HCT116 (cell line): ENCODE measurements around the gene HOXD3. TPM values are rescaled to one million over a fixed set of nuclear protein-coding genes. Genes with fewer than 3 reads are reported as not detected.

Source experiments
- ATAC-seq: fragments of 200-7000 bp; cut with Tn5 transposase; 2 replicates; pipeline ENCODE4 v1.9.1; 2020; ENCODE audit warnings: mild to moderate bottlenecking, moderate library complexity
- BruUV-seq: library from RNA; stranded (reverse); fragments of 400-500 nt; replicated peaks from 2 replicates; lab custom pipeline; 2021; lab: Mats Ljungman, UMichigan
- CTCF ChIA-PET: fragments of 300-600 bp; sonication (Branson Sonifier 250); formaldehyde crosslinking; loops from one replicate; lab custom pipeline; 2021; ENCODE audit warnings: antibody characterized with exemption; lab: Charles Lee
- POLR2A ChIA-PET: fragments of 300-600, 350-600 bp; sonication (Branson Sonifier 250); formaldehyde crosslinking; loops from one replicate; lab custom pipeline; 2021; ENCODE audit warnings: antibody characterized with exemption; lab: Charles Lee
- RAD21 ChIA-PET, 2 experiments: fragments of 300-600 bp; sonication (Branson Sonifier 250); formaldehyde crosslinking; loops; one replicate each; lab custom pipeline; 2023; ENCODE audit warnings: low total read pairs in 2 of 2; ENCODE audit not compliant: uncharacterized antibody in 2 of 2, unreplicated experiment in 2 of 2, low non-redundant PET in 1 of 2; lab: Charles Lee
- DNase-seq: peaks from one replicate; pipeline ENCODE4 v3.0.0-alpha.2; 2010; ENCODE audit warnings: low read depth, low spot score
- H2AFZ ChIP-seq: fragments of 200-600 bp; shearing (Covaris generic), sonication (generic); 2 replicates; pipeline ENCODE4 v1.6.1; 2017; ENCODE audit warnings: low read depth, mixed run types, mixed read lengths, antibody characterized with exemption, low read length; ENCODE audit not compliant: poor library complexity, severe bottlenecking
- H3K27ac ChIP-seq: 2 replicates; pipeline ENCODE4 v1.5.1; 2012; ENCODE audit warnings: low read depth, low read length
- H3K27me3 ChIP-seq: fragments of 200-600 bp; sonication (generic); 2 replicates; pipeline ENCODE4 v1.6.1; 2016; ENCODE audit warnings: mixed run types, low read length, mixed read lengths; ENCODE audit not compliant: insufficient read depth
- H3K36me3 ChIP-seq, 2 experiments: fragments of 200-500 bp in 1 of 2; fragments of 200-600 bp in 1 of 2; sonication (Bioruptor generic) in 1 of 2; sonication (generic) in 1 of 2; 2 replicates each; pipeline versions ENCODE4 v1.5.1 to v1.6.1; 2014 to 2016; ENCODE audit warnings: low read length in 2 of 2, inconsistent platforms in 1 of 2, mixed read lengths in 1 of 2, mixed run types in 1 of 2; ENCODE audit not compliant: insufficient read depth in 2 of 2, control insufficient read depth in 1 of 2
- H3K4me1 ChIP-seq, 2 experiments: fragments of 200-600 bp in 1 of 2; sonication (generic) in 1 of 2; 2 replicates each; pipeline versions ENCODE4 v1.5.1 to v1.6.1; 2012 to 2017; ENCODE audit warnings: low read length in 2 of 2, inconsistent platforms in 1 of 2, mild to moderate bottlenecking in 1 of 2, mixed read lengths in 1 of 2, mixed run types in 1 of 2, moderate library complexity in 1 of 2; ENCODE audit not compliant: insufficient read depth in 2 of 2, control insufficient read depth in 1 of 2
- H3K4me2 ChIP-seq: fragments of 200-600 bp; sonication (generic); 2 replicates; pipeline ENCODE4 v1.6.1; 2017; ENCODE audit warnings: mixed run types, low read length, mixed read lengths
- H3K4me3 ChIP-seq, 2 experiments: fragments of 200-600 bp in 1 of 2; sonication (generic) in 1 of 2; replicated peaks in 1 of 2; 2 replicates each; pipeline ENCODE4 v1.5.1; 2011 to 2016; ENCODE audit warnings: low read length in 2 of 2, control low read depth in 1 of 2, low read depth in 1 of 2, mild to moderate bottlenecking in 1 of 2, mixed read lengths in 1 of 2, mixed run types in 1 of 2
- H3K79me2 ChIP-seq: fragments of 200-600 bp; sonication (generic); 2 replicates; pipeline ENCODE4 v1.6.1; 2017; ENCODE audit warnings: mild to moderate bottlenecking, mixed run types, low read length, moderate library complexity, mixed read lengths; ENCODE audit not compliant: insufficient read depth
- H3K9ac ChIP-seq: fragments of 200-600 bp; sonication (generic); 2 replicates; pipeline ENCODE4 v1.6.1; 2016; ENCODE audit warnings: low read length, mixed read lengths
- H3K9me2 ChIP-seq: fragments of 200-600 bp; sonication (generic), shearing (Covaris generic); 2 replicates; pipeline ENCODE4 v1.6.1; 2017; ENCODE audit warnings: mixed run types, mild to moderate bottlenecking, moderate library complexity; ENCODE audit not compliant: insufficient read depth
- H3K9me3 ChIP-seq, 2 experiments: fragments of 200-500 bp in 1 of 2; fragments of 200-600 bp in 1 of 2; sonication (Bioruptor generic) in 1 of 2; sonication (generic) in 1 of 2; 2 replicates each; pipeline ENCODE4 v1.6.1; 2014 to 2017; ENCODE audit warnings: low read length in 2 of 2, mixed read lengths in 2 of 2, inconsistent platforms in 1 of 2, low read depth in 1 of 2, mild to moderate bottlenecking in 1 of 2, mixed run types in 1 of 2, moderate library complexity in 1 of 2; ENCODE audit not compliant: control insufficient read depth in 1 of 2, insufficient read depth in 1 of 2
- H4K20me1 ChIP-seq: fragments of 200-600 bp; sonication (generic), shearing (Covaris generic); 2 replicates; pipeline ENCODE4 v1.6.1; 2017; ENCODE audit warnings: mixed run types, mild to moderate bottlenecking, moderate library complexity; ENCODE audit not compliant: insufficient read depth
- CBX3 ChIP-seq: IDR thresholded peaks from 2 replicates; pipeline ENCODE4 v1.6.1; 2012; ENCODE audit warnings: low read depth
- CTCF ChIP-seq, 3 experiments: fragments of 200-600 bp in 1 of 3; sonication (generic) in 1 of 3; IDR thresholded peaks in 2 of 3; conservative IDR thresholded peaks in 1 of 3; 2 replicates each; pipeline ENCODE4 v1.5.1; 2012 to 2017; ENCODE audit warnings: low read depth in 2 of 3, low read length in 2 of 3, antibody characterized with exemption in 1 of 3, borderline replicate concordance in 1 of 3, control low read depth in 1 of 3, mild to moderate bottlenecking in 1 of 3, mixed read lengths in 1 of 3, mixed run types in 1 of 3, moderate library complexity in 1 of 3; ENCODE audit not compliant: insufficient read depth in 1 of 3
- EGR1 ChIP-seq: IDR thresholded peaks from 2 replicates; pipeline ENCODE4 v1.6.1; 2012; ENCODE audit warnings: low read depth
- FOSL1 ChIP-seq: IDR thresholded peaks from 2 replicates; pipeline ENCODE4 v1.6.1; 2012; ENCODE audit warnings: low read depth
- POLR2A ChIP-seq: IDR thresholded peaks from 2 replicates; pipeline ENCODE4 v1.7.0; 2011; ENCODE audit warnings: borderline replicate concordance; ENCODE audit not compliant: insufficient read depth, insufficient read length; ENCODE audit errors: extremely low read depth
- SRF ChIP-seq: IDR thresholded peaks from 2 replicates; pipeline ENCODE4 v1.6.1; 2012; ENCODE audit warnings: low read depth
- ZNF274 ChIP-seq: fragments of 200-500 bp; sonication (Bioruptor generic); IDR thresholded peaks from 2 replicates; pipeline ENCODE4 v1.6.1; 2014; ENCODE audit warnings: mild to moderate bottlenecking, low read depth, low read length, inconsistent platforms
- intact Hi-C: fragments of 100-400 bp; cut with micrococcal nuclease; formaldehyde crosslinking; loops from 2 replicates; pipeline ENCODE4 v1.10.0; 2022
- total RNA-seq: library from RNA; stranded (reverse); gene quantifications from one replicate; pipeline ENCODE4 v1.2.1, GENCODE V29; 2021; ENCODE audit not compliant: unreplicated experiment
- TF ChIP-seq, protein P1 (sequence below): IDR thresholded peaks from 2 replicates; pipeline ENCODE4 v1.6.1; 2011; ENCODE audit warnings: mild to moderate bottlenecking, low read length, moderate library complexity; ENCODE audit not compliant: insufficient replicate concordance; ENCODE audit errors: extremely low read depth

The HOXD3 gene
- total RNA-seq, 1 experiment from 2014 or later: 1.4 TPM

DNA sequence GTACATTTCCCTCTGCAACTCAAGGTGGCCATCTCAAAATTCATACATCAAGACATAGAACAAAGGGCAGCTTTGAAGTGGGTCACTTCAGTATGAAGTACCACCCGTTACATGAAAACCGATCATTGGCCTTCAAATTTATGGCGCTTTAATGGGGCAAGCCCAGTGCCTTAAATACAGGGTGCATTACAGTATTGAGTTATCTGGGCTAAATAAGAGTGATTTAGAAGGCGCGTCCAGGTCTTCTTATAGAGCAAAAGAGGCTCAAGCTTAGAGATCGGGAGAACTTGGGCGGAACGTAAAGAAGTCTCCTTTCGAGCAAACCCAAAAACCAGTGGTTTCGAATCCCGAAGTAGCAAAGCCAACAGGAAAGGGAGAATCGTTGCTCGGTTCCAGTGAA is 7.1 kb downstream of the HOXD3 start:
- BruUV-seq: no TSS peak
- H3K27me3 ChIP-seq: no peaks in the 10 kb centered on the region
- no peak overlapping the region for H2AFZ ChIP-seq
- TF ChIP-seq ZNF274 (no peak), FOSL1 (no peak), CBX3 (no peak), SRF (no peak), EGR1 (no peak), CTCF (IDR thresholded peaks at IDR 0.05 in 2 of 3, conservative IDR thresholded peaks at IDR 0.05 in 1 of 3; ENCODE audit: borderline replicate concordance in 1 of 3, insufficient read depth in 1 of 3, low read depth in 2 of 3, low read length in 2 of 3) (no peak), POLR2A (no peak)
- TF ChIP-seq, protein P1, sequence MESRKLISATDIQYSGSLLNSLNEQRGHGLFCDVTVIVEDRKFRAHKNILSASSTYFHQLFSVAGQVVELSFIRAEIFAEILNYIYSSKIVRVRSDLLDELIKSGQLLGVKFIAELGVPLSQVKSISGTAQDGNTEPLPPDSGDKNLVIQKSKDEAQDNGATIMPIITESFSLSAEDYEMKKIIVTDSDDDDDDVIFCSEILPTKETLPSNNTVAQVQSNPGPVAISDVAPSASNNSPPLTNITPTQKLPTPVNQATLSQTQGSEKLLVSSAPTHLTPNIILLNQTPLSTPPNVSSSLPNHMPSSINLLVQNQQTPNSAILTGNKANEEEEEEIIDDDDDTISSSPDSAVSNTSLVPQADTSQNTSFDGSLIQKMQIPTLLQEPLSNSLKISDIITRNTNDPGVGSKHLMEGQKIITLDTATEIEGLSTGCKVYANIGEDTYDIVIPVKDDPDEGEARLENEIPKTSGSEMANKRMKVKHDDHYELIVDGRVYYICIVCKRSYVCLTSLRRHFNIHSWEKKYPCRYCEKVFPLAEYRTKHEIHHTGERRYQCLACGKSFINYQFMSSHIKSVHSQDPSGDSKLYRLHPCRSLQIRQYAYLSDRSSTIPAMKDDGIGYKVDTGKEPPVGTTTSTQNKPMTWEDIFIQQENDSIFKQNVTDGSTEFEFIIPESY: no peak
- TF ChIP-seq, all 23 proteins: peak for 0
- ATAC-seq: no peak
- H3K27ac ChIP-seq: no peak overlapping the region
- DNase-seq: no peak
- no peak overlapping the region for H3K4me3 ChIP-seq
- H3K9ac ChIP-seq: no peak overlapping the region
- no peaks in the 10 kb centered on the region for H3K9me2 ChIP-seq
- no peaks in the 10 kb centered on the region for H3K4me1 ChIP-seq
- POLR2A ChIA-PET: no interaction called here
- no peaks in the 10 kb centered on the region for H3K9me3 ChIP-seq
- intact Hi-C loops: no loop called here
- CTCF ChIA-PET: no interaction called here
- no peak overlapping the region for H3K4me2 ChIP-seq
- H3K36me3 ChIP-seq: no peaks in the 10 kb centered on the region
- H4K20me1 ChIP-seq: no peaks in the 10 kb centered on the region
- H3K79me2 ChIP-seq: no peaks in the 10 kb centered on the region
- RAD21 ChIA-PET: no interaction called here
